Measurements from ENCODE around the gene STON2. TPM values are rescaled to one million over a fixed set of nuclear protein-coding genes. Genes with fewer than 3 reads are reported as not detected.

STON2 gene
- total RNA-seq, 2 experiments from 2014 or later: 0.58 TPM; not detected in 1

- intact Hi-C loops (cut with micrococcal nuclease): no loop called here
- no peak overlapping the region for H3K27ac Mint-ChIP-seq
- no peaks in the 10 kb centered on the region for H3K36me3 Mint-ChIP-seq (ENCODE audit: low read depth)
- H3K4me1 Mint-ChIP-seq (ENCODE audit: low read depth): peaks cover 5% of the 10 kb centered on the region
- H3K27me3 Mint-ChIP-seq: peaks cover 14% of the 10 kb centered on the region
- CTCF ChIA-PET: interaction anchor here (2.0 kb wide), 1 partner anchor 9 kb away, joined by 6 read pairs; no protein-coding TSS in a partner anchor
- no peak for TF ChIP-seq CTCF (IDR thresholded peaks at IDR 0.05)
- DNase-seq: no peak
- no peak for ATAC-seq
- no peaks in the 10 kb centered on the region for H3K9me3 Mint-ChIP-seq
- POLR2A ChIA-PET: no interaction called here
- no peak overlapping the region for H3K4me3 Mint-ChIP-seq
These were observed 139.4 kb downstream of the STON2 start for GRCh38 chr14:81260732-81261131.

DNA sequence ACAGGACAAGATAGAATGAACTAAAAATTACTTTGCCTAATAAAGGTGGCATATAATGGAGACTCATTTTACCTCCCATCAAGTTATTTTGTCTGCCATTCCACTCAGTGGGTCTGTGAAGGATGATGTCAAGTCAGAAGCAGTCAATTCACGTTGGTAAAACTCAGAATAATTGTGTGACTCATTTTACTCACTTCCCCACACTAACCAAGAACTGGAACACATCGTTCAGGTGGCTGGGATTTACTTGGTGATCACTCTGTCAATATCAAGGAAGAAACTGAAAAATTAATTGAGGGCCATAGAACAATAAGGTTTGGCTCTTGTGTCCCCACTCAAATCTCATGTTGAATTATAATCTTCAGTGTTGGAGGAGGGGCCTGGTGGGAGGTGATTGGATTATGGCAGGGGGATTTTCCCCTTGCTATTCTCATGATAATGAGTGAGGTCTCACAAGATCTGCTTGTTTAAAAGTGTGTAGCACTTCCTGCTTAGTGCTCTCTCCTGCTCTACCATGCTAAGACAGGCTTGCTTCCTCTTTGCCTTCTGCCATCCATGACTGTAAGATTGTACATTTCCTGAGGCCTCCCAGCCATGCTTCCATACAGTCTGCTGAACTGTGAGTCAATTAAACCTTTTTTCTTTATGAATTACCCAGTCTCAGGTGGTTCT is 143.7 kb downstream of the STON2 start:
- Mint-ChIP-seq H3K36me3 (ENCODE audit: low read depth) (no peaks in the 10 kb centered on the region), H3K4me1 (ENCODE audit: low read depth) (peaks cover 5% of the 10 kb centered on the region), H3K9me3 (no peaks in the 10 kb centered on the region), H3K4me3 (no peak overlapping the region), H3K27me3 (peaks cover 10% of the 10 kb centered on the region), H3K27ac (no peak overlapping the region)
- intact Hi-C loops (cut with micrococcal nuclease): no loop called here
- CTCF ChIA-PET: no interaction called here
- DNase-seq (no peak), ATAC-seq (peak; percentile 55)
- no peak for TF ChIP-seq CTCF (IDR thresholded peaks at IDR 0.05)
- POLR2A ChIA-PET: no interaction called here

DNA sequence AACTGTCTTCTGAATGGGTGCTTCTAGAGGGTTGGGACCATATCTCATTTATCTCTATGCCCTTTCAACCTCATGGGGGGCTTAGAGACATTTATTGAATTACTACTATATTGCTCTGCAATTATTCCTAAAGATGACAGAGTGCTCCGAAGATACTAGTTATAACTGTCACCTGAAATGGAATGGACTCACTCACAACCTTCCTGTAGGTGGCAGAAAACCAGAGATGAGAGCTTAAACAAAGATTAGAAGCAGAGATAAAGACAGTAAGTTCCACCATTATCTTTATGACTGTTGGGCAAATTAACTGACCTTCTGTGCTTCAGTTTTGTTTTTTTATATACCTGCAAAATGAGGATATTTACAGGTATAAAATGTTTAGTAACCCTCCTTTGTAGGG is 147.8 kb downstream of the STON2 start:
- Mint-ChIP-seq H3K27ac (no peak overlapping the region), H3K36me3 (ENCODE audit: low read depth) (no peaks in the 10 kb centered on the region), H3K9me3 (no peaks in the 10 kb centered on the region), H3K4me3 (no peak overlapping the region), H3K4me1 (ENCODE audit: low read depth) (peaks cover 5% of the 10 kb centered on the region), H3K27me3 (no peaks in the 10 kb centered on the region)
- ChIA-PET CTCF (interaction anchor here (0.8 to 1.1 kb wide), 2 partner anchors 201 to 255 kb away, joined by 3 read pairs; no protein-coding TSS in a partner anchor), POLR2A (no interaction called here)
- DNase-seq: no peak
- no peak for ATAC-seq
- TF ChIP-seq CTCF (IDR thresholded peaks at IDR 0.05): no peak
- intact Hi-C loops (cut with micrococcal nuclease): no loop called here

GRCh38 chr14:81247271-81247766 is 152.8 kb downstream of the STON2 start:
- no peak for ATAC-seq
- Mint-ChIP-seq H3K4me3 (no peak overlapping the region), H3K27ac (no peak overlapping the region), H3K36me3 (ENCODE audit: low read depth) (no peaks in the 10 kb centered on the region), H3K27me3 (peaks cover 3% of the 10 kb centered on the region), H3K9me3 (peaks cover 7% of the 10 kb centered on the region), H3K4me1 (ENCODE audit: low read depth) (no peaks in the 10 kb centered on the region)
- DNase-seq: no peak
- intact Hi-C loops (cut with micrococcal nuclease): no loop called here
- CTCF ChIA-PET: interaction anchor here (1.3 kb wide), 1 partner anchor 218 kb away, joined by 3 read pairs; no protein-coding TSS in a partner anchor
- TF ChIP-seq CTCF (IDR thresholded peaks at IDR 0.05): no peak
- POLR2A ChIA-PET: no interaction called here

DNA sequence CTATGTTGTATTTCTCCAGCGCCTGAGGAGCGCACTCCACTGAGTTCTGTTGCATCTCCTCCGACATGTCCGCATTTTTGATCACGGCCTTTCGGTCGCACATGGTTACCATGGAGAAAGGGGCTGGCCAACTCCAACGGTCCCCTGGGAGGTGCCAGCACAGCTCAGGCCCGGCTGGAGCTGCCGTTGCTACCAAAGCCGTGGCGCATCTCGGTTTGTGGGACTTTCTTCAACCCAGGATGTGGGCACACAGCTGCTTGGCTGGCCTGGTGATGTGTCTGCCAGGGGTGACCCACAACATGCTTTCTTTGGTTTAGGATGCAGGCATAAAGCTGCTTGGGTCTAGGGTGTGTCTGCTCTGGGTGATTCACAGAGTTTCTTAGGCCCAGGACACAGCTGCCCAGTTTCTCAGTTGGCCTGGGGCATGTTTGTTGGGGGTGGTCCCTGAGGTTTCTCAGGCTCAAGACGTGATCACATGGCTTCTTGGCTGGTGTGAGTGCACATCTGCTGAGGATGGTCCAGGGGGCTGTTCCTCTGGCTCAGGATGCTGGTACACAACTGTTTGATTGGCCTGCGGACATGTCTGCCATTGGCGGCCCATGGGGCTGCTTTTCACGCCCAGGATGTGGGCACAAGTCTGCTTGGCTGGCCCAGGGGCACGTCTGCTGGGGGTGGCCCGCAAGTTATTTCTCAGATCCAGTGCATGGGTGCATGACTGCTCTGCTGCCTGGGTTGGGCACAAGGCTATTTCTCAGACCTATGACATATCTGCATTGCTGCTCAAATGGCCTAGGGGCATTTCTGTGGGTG is 153.5 kb downstream of the STON2 start:
- TF ChIP-seq CTCF (IDR thresholded peaks at IDR 0.05): no peak
- Mint-ChIP-seq H3K4me1 (ENCODE audit: low read depth) (no peaks in the 10 kb centered on the region), H3K36me3 (ENCODE audit: low read depth) (no peaks in the 10 kb centered on the region), H3K4me3 (no peak overlapping the region), H3K27ac (no peak overlapping the region), H3K9me3 (peaks cover 8% of the 10 kb centered on the region), H3K27me3 (peaks cover 3% of the 10 kb centered on the region)
- ChIA-PET CTCF (interaction anchor here (1.3 kb wide), 1 partner anchor 218 kb away, joined by 3 read pairs; no protein-coding TSS in a partner anchor), POLR2A (no interaction called here)
- ATAC-seq (peak; percentile 55), DNase-seq (peak; percentile 14)
- intact Hi-C loops (cut with micrococcal nuclease): no loop called here
